ENCODE measurements around the gene TMEM179.
"Not testable (repeated sequence)": the region's sequence is repeated elsewhere in the genome, so short reads cannot be mapped to it uniquely, and the experiment has no call there.

TMEM179 gene

DNA sequence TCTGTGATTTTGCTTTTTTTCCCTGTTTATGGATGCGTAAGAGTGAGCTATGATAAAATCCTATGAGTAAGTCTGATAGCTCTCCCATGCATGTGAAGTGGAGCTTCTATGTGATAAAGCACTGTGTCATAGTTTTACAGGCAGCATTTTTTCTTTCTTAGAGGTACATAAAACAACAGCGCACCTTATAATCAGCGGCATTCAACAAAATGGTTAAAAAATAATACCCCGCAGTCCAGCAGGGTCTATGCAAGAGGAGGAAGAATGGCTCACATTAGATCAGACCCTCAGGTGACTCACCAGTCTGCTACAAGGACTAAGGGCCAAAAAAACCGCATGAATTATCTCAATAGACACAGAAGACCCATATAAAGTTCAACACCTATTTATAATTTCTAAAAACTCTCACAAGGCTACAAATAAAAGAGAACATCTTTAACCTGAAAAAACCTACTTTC lies 33.0 kb upstream of the TMEM179 start:
- no peak for DNase-seq (ENCODE audit: extremely low read depth, low read depth)
- TF ChIP-seq, protein P1, sequence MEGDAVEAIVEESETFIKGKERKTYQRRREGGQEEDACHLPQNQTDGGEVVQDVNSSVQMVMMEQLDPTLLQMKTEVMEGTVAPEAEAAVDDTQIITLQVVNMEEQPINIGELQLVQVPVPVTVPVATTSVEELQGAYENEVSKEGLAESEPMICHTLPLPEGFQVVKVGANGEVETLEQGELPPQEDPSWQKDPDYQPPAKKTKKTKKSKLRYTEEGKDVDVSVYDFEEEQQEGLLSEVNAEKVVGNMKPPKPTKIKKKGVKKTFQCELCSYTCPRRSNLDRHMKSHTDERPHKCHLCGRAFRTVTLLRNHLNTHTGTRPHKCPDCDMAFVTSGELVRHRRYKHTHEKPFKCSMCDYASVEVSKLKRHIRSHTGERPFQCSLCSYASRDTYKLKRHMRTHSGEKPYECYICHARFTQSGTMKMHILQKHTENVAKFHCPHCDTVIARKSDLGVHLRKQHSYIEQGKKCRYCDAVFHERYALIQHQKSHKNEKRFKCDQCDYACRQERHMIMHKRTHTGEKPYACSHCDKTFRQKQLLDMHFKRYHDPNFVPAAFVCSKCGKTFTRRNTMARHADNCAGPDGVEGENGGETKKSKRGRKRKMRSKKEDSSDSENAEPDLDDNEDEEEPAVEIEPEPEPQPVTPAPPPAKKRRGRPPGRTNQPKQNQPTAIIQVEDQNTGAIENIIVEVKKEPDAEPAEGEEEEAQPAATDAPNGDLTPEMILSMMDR (IDR thresholded peaks at IDR 0.05; ENCODE audit: low read depth, low read length, missing control alignments): no peak
- H3K4me3 ChIP-seq (replicated peaks; ENCODE audit: low read depth, low read length): no peak overlapping the region

DNA sequence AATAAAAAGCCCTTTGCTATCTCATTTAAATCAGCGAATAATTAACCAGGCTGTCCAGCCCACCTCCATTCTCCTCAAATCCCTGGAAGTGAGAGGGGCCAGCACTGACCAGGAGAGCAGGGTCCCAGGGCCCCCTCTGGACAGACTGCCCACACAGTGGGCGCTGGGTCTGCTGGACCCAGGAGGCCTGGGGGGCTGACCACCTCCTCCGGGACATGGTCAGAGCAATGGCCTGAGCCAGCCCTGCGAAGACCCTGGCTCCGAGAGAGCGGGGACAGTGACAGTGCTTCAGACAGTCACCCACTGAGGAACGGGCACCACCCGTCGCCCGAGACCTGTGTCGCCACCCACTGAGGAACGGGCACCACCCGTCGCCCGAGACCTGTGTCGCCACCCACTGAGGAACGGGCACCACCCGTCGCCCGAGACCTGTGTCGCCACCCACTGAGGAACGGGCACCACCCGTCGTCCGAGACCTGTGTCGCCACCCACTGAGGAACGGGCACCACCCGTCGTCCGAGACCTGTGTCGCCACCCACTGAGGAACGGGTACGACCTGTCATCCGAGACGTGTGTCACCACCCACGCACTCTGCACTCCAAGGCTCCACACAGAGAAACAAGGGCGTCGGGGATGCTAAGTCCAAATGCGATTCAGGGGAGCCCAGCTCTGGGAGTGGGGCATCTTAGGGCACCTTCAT lies 32.4 kb upstream of the TMEM179 start:
- not testable (repeated sequence) for DNase-seq (ENCODE audit: extremely low read depth, low read depth); H3K4me3 ChIP-seq (replicated peaks; ENCODE audit: low read depth, low read length)

DNA sequence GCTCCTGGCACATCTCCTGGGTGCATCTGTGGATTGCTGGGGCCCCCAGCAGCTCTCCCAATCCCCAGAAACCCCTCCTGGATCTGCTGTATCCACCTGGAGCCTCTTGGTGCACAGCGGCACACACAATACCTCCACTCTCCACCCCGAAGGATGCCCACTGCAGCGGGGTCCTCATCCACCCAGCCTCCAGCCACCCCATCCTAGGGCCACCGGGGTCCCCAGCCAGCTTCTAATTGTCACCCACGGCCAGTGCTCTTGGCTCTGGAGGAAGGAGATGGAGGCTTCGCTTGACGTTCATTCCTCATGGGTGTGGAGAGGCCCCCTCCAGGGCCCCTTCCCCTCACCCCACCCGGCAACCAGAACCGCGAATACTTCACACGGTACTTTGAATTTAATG lies 31.6 kb upstream of the TMEM179 start:
- no peak overlapping the region for H3K4me3 ChIP-seq (replicated peaks; ENCODE audit: low read depth, low read length)
- DNase-seq (ENCODE audit: extremely low read depth, low read depth): no peak
- TF ChIP-seq, protein P1 (IDR thresholded peaks at IDR 0.05; ENCODE audit: low read depth, low read length, missing control alignments): no peak

DNA sequence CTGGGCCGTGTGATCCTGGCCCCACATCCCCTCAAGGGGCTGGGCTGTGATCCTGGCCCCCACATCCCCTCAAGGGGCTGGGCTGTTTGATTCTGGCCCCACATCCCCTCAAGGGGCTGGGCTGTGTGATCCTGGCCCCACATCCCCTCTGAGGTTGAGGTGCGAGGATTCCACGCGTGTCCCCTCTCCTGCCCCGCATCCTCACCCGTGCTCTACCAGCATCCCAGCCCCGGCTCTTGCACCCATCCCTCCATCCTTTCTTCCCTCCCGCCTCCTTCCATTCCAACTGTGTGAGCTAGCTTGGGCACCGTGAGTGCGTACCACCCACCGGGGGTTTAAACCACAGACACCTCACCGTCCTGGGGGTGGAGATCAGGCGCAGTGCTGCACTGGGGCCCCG lies 31.1 kb upstream of the TMEM179 start:
- H3K4me3 ChIP-seq (replicated peaks; ENCODE audit: low read depth, low read length): no peak overlapping the region
- TF ChIP-seq, protein P1 (IDR thresholded peaks at IDR 0.05; ENCODE audit: low read depth, low read length, missing control alignments): no peak
- DNase-seq (ENCODE audit: extremely low read depth, low read depth): no peak

DNA sequence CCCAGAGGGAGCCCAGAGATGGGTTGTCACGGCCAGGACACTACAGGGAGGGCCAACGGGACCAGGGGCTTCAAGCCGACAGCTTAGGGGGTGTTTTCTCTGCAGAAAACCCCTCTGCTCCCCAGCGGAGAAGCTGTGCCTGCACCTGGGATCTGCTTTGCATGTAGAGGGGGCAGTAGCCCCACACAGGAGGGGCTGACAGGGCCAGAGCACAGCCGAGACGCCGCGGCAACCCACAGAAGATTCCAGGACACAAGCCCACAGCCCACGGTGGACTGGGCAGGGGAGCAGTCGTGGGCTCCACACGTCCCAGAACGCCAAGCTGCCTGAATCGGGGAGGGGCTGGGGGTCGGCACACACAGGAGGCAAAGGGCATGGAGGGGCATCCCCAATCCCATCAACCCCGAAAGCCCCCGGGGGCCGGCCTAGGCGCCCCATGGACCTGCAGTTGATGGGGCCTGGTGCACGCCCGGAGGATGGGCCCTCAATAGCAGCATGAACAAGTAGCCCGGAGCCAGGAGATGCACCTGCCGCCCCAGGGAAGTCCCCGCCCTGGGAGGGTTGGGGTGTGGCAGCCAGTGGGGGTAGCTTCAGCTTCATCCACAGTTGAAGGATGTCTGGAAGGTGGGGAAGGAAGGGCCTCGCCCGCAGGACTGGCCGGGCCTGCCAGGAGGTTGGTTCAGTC lies 30.5 kb upstream of the TMEM179 start:
- DNase-seq (ENCODE audit: extremely low read depth, low read depth): no peak
- TF ChIP-seq, protein P1 (IDR thresholded peaks at IDR 0.05; ENCODE audit: low read depth, low read length, missing control alignments): no peak
- no peak overlapping the region for H3K4me3 ChIP-seq (replicated peaks; ENCODE audit: low read depth, low read length)

DNA sequence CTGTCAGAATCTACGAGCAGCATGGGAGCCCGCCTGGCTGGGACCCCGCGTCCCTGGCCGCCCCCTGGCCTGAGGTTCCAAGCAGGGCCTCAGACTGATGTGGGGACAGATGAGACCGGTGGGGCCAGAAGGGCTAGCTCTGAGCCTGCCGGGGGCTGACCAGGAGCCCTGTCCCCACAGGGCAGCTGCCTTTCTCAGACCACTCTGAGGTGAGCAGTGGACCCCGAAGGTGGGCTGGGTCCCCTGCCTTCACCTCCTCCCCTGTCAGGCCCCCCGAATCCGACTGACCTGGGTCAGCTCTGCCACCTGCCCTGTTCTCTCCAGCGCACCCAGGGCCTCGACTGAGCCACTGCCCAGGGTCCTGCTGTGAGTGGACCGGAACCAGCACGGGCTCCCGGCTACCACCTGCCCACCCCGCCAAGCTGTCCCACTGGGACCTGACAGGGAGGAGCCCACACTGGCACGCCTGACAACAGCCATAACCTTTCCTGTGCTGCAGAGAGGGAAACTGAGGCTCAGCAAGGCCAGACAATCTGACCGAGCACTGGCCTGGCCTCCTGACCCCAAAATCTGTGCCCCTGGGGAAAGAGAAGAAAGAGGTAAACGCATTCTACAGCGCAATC lies 29.7 kb upstream of the TMEM179 start:
- no peak overlapping the region for H3K4me3 ChIP-seq (replicated peaks; ENCODE audit: low read depth, low read length)
- TF ChIP-seq, protein P1 (IDR thresholded peaks at IDR 0.05; ENCODE audit: low read depth, low read length, missing control alignments): no peak
- DNase-seq (ENCODE audit: extremely low read depth, low read depth): no peak
